HS-5 (cell line): ENCODE data around the gene GAL3ST2.
"Not testable (repeated sequence)": the region's sequence is repeated elsewhere in the genome, so short reads cannot be mapped to it uniquely, and the experiment has no call there.

Experiments
- DNase-seq: peaks from one replicate; pipeline ENCODE4 v3.0.0-alpha.2; 2012; ENCODE audit warnings: low read depth

Gene GAL3ST2

GRCh38 chr2:241809383-241810306 is 33.0 kb downstream of the GAL3ST2 start:
- no peak for DNase-seq

- no peak for DNase-seq
These were observed 33.9 kb downstream of the GAL3ST2 start for GRCh38 chr2:241810307-241811200.

GRCh38 chr2:241811201-241811951 is 34.8 kb downstream of the GAL3ST2 start:
- no peak for DNase-seq

- DNase-seq: no peak
These were observed 35.5 kb downstream of the GAL3ST2 start for GRCh38 chr2:241811952-241812729.

- DNase-seq: no peak
These were observed 36.4 kb downstream of the GAL3ST2 start for GRCh38 chr2:241812730-241813643.

GRCh38 chr2:241813644-241814392 is 37.2 kb downstream of the GAL3ST2 start:
- DNase-seq: no peak

- DNase-seq: no peak
These were observed 37.7 kb downstream of the GAL3ST2 start for GRCh38 chr2:241814393-241814642.

- no peak for DNase-seq
These were observed 38.2 kb downstream of the GAL3ST2 start for GRCh38 chr2:241814643-241815476.

GRCh38 chr2:241815477-241816430 is 39.1 kb downstream of the GAL3ST2 start:
- no peak for DNase-seq

GRCh38 chr2:241816431-241817121 is 40.0 kb downstream of the GAL3ST2 start:
- DNase-seq: no peak

- no peak for DNase-seq
These were observed 40.7 kb downstream of the GAL3ST2 start for GRCh38 chr2:241817126-241817820.

- not testable (repeated sequence) for DNase-seq
These were observed 41.2 kb downstream of the GAL3ST2 start for GRCh38 chr2:241817821-241818215.

GRCh38 chr2:241818229-241818942 is 41.8 kb downstream of the GAL3ST2 start:
- DNase-seq: no peak

GRCh38 chr2:241818943-241819270 is 42.3 kb downstream of the GAL3ST2 start:
- DNase-seq: no peak

- not testable (repeated sequence) for DNase-seq
These were observed 43.5 kb downstream of the GAL3ST2 start for GRCh38 chr2:241819947-241820624.
